Activated gamma-delta T cell treated with anti-CD3 and anti-CD28 coated beads, Interleukin-2, amount 50 U/mL, for 16 hours (primary cell): ENCODE data around the gene CEMIP.

Source experiments
- DNase-seq: peaks from one replicate; pipeline ENCODE4 v3.0.0-alpha.2; 2020; ENCODE audit warnings: low read depth

CEMIP gene

GRCh38 chr15:80849308-80849707 is 70.1 kb downstream of the CEMIP start:
- no peak for DNase-seq

DNA sequence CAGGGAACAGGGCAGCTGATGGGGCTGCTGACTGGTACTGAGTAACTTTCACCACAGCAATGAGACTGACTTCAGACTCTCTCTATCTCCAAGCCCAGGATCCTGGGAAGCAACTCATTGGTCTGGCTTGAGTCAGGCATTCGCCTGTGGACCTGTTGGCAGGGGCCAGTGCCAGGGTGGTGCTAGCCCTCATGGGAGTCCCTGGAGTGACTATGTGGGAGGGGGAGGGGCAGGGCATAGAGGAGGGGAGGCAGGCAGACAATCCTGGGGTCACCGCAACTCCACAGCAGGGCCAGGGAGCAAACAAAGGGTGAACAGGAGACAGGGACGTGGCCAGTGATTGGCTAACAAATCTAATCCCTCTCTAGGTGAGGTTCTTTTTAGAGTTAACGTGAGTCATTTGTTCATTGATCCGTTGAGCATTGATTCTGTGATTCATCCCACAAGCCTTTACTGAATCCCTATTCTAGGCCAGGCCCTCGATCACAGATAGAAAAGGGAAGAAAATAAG is 71.8 kb downstream of the CEMIP start:
- no peak for DNase-seq

DNA sequence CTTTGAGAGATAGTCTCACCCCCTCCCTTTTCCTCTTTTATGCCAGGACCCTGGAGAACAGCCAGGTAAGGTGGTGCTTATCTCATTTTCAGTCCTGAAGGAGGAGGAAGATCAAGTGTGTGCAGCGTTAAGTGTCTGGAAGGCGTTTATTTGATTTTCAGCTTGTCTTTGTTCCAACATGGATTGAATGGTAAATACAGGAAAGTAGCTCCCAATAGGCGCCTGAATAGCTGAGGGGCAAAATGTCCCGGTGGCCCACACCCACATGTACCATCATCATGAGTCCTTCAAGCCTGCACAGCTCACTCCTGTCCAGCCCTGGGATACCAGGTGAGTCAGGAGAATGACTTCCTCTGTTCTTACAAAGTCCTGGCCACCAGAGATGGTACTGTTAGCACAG is 73.5 kb downstream of the CEMIP start:
- DNase-seq, result no peak

DNA sequence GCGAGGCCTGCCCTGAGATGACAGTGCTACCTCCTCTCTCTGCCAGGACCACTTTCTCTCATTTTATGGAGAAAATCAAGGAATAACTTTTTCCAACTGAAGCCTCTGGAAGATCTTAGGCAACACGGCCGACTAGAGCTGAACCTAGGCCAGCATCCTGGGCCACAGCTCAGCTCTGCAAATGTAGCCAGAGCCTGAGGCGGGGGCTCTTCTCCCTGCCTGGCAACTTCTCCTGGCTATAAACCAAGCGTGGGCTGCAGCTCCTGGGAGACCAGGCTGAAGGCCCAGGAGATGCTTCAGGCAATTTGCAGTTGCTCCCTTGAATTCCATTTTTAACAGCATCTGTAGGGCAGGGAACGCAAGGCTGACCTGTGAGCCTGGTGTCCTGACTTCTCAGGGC is 74.9 kb downstream of the CEMIP start:
- no peak for DNase-seq

DNA sequence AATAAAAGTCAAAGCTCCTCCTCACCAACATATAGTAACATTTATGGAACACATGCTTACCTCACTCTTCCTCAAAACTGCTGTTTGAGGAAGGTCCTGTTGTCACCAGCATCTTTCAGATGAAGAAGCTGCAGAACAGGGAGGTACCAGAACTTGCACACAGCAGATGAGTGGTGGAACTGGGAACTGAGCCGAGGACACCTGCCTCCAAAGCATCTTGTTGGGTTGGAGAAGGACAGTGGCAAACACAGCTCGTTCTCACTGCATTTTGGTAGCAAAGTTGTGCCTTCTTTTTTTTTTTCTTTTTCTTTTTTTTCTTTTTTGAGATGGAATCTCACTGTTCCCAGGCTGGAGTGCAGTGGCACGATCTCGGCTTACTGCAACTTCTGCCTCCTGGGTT is 76.0 kb downstream of the CEMIP start:
- no peak for DNase-seq

DNA sequence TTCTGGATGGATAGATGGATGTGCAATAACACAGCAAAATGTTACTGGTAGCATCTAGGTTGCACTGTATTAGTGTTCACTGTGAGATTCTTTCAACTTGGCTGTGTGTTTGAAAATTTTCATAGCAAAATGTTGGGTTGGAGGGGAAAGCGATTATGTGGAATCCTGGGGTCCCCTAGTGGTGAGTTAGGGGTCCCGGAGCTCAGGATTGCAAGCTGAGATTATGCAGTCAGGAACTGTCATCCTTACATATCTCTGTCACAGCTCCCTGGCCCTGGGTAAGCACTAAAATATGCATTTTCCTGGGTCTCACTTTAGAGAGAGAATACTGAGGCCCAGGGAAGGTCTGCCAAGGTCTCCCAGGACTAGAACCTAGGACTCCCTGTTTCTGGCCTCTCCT is 77.2 kb downstream of the CEMIP start:
- DNase-seq, result no peak

DNA sequence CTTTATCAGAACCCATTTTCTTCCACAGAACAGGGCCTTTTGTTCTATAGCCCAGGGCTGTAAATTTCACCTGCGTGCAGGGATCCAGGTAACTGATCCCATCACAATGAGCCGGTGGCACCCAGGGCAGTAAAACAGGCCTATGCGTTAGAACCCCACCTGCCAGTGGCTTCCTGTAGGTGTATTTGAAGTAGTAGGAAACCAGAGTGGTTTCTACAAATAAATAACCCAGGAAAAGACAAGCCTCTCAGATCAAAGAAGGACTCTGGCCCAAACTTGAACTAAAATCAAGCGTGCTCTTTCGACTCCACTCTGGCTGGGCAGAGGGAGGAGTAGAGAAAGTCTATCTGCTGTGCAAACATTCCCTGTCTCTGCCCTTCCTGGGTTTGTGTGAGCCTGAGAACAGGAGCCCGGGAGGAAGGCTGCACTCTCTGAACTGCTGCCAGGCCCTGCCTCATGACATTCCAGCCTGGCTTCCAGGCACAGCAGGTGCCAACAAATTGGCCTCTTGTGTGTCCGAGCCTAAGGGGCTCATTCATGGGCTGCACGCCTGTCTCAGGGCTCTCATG is 77.7 kb downstream of the CEMIP start:
- no peak for DNase-seq

DNA sequence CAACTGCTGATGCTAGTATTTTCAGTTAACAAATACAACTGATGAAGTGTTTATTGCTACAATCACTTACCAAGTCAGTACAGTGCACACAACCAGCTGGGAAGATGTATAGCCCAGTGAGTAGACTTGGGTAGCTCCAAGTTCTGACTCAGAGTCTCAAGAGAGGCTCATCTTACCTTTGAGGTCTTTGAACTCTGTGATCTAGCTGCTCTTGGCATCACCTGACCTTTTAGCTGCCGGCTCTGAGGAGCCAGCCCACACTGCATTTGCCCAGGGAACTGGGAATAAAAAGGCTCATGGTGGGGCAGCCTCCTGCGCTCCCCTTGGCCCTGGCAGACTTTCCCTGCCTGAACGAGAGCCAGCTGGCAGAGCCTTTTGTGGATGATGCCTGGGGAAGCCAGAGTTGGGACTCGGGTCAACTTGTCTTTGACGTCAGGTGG is 82.6 kb downstream of the CEMIP start:
- no peak for DNase-seq

- DNase-seq, result no peak
These were observed 85.5 kb downstream of the CEMIP start for GRCh38 chr15:80864666-80865065.

GRCh38 chr15:80866936-80867335 is 87.8 kb downstream of the CEMIP start:
- no peak for DNase-seq

DNA sequence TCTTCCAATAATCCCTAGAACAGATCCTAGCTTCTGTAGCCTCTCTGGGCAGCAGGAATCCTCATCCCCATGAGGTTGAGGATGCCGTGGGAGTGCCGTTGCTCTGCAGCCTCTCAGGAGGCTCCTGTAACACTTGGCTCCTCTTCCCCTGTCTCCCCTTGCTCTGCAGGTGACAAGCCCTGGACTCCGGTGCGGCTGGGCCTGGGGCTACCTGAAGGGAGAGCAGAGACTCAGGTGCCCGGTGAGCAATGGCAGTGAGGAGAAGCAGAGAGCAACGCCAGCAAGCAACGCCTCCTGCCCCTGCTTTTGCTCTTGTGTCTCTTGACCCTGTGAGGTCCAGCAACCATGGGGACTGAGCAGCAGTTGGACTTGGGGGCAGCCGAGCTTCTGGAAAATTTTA is 91.2 kb downstream of the CEMIP start:
- DNase-seq, result no peak

GRCh38 chr15:80870893-80871292 is 91.7 kb downstream of the CEMIP start:
- DNase-seq, result no peak

GRCh38 chr15:80871858-80872257 is 92.7 kb downstream of the CEMIP start:
- no peak for DNase-seq

DNA sequence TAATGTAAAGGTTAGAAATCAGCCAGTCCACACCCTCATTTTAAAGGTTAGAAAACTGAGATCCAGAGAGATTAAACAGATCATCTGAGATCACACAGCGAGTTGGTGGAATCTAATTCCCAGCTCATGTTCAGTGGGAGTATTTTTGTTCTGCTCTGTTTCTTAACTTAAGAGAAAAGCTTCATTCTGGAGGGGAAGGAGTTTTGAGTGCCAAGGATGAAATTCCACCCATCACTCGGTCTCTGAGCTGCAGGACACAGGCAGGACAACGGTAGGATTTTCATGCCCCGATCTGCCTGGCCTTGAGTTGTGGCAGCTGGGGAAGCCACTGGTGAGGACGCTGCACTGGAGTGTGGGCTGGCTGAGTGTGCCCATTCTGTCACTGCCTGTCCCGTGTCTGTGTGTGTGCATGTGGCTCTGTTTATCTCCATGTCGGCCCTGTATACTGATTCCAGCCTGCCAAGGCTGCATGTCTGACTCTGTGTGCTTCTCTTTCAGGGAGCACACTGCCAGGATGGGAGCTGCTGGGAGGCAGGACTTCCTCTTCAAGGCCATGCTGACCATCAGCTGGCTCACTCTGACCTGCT is 94.3 kb downstream of the CEMIP start:
- no peak for DNase-seq

DNA sequence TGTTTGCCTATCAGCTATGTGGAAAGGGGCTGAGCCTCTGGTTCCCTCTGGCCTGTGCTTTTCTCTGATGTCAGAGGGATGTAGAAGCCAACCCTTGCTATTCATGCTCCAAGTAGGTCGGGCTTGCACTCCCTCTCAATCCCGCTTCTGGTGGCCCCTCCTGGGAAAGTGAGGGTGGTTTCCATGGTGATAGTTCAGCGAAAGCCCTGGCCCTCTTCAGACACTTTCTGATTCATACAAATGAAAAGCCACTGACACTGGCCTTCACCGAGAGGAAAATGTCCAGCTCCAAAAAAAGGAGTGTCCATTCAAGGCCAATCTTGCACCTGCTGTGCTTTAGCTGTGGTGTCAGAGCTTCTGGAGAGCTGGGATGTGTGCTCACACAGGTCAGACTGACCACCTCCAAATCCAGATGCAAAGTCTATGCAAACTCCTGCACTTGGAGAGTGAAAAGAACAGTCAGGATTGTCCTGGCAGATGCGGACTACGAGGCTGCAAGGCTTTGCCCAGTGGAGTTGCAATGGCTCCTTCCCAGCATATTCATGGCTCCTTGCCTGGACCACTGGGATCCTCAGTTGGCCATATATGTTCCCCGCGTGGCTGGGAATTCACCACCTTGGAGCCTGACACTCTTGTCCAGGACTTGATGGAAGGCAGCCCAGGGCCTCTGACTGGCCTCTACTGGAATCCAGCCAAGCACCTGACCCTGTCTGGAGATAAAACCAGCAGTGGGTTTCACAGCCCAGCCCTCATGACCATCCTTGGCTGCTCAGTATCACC is 96.6 kb downstream of the CEMIP start:
- no peak for DNase-seq

GRCh38 chr15:80876348-80876674 is 97.1 kb downstream of the CEMIP start:
- DNase-seq, result no peak

- DNase-seq, result no peak
These were observed 99.2 kb downstream of the CEMIP start for GRCh38 chr15:80878242-80878866.

- no peak for DNase-seq
These were observed 99.7 kb downstream of the CEMIP start for GRCh38 chr15:80878867-80879250.

GRCh38 chr15:80880086-80880485 is 100.9 kb downstream of the CEMIP start:
- no peak for DNase-seq

- no peak for DNase-seq
These were observed 104.5 kb downstream of the CEMIP start for GRCh38 chr15:80883641-80884040.

DNA sequence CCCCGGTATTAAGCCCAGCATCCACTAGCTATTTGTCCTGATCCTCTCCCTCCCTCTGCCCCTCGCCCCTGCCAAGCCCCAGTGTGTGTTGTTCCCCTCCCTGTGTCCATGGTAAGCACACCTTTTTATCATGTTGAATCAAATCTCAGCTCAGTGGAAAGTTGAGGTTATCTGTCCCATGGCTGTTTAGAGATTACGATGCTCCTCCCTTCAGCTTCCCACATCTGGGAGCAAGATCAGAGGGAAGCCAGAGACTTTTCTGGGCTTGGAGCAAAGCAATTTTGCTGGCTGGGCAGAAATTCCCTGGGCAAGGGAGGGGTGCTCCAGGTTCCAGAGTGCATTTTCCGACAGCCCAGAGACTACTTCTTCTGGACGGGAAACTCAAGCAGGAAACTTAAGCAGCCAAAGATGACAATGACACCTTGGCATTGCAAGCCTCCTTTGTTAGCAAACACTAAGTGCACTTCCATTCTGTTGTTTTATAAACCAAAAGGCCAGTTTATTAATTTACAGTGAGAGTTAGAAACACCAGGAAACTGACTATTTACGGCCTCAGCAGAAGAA is 105.9 kb downstream of the CEMIP start:
- DNase-seq, result no peak

GRCh38 chr15:80887148-80887547 is 108.0 kb downstream of the CEMIP start:
- no peak for DNase-seq

- no peak for DNase-seq
These were observed 109.7 kb downstream of the CEMIP start for GRCh38 chr15:80888846-80889245.
